ENCODE data around the gene SLC35F1.

SLC35F1 gene

GRCh38 chr6:117917176-117917575 lies 10.1 kb downstream of the SLC35F1 start:
- TF ChIP-seq EP300 (IDR thresholded peaks at IDR 0.05; ENCODE audit: borderline replicate concordance), result no peak
- TF ChIP-seq TCF12 (IDR thresholded peaks at IDR 0.05; ENCODE audit: low read depth), result no peak
- no peak for TF ChIP-seq REST (IDR thresholded peaks at IDR 0.05; ENCODE audit: low read depth)

- TF ChIP-seq YY1 (IDR thresholded peaks at IDR 0.05; ENCODE audit: low read depth) (no peak), FOXM1 (IDR thresholded peaks at IDR 0.05; ENCODE audit: borderline replicate concordance, low read depth) (no peak), TEAD4 (IDR thresholded peaks at IDR 0.05) (no peak), TAF1 (IDR thresholded peaks at IDR 0.05; ENCODE audit: low read depth) (no peak), CREB1 (IDR thresholded peaks at IDR 0.05; ENCODE audit: low read depth) (no peak), EGR1 (IDR thresholded peaks at IDR 0.05) (no peak), MAX (IDR thresholded peaks at IDR 0.05) (no peak), TCF12 (IDR thresholded peaks at IDR 0.05; ENCODE audit: low read depth) (no peak), NFIC (IDR thresholded peaks at IDR 0.05) (no peak)
Measured at GRCh38 chr6:117918454-117918853, 11.4 kb downstream of the SLC35F1 start.

- no peak for TF ChIP-seq FOXM1 (IDR thresholded peaks at IDR 0.05; ENCODE audit: borderline replicate concordance, low read depth)
- no peak for TF ChIP-seq EGR1 (IDR thresholded peaks at IDR 0.05)
- no peak for TF ChIP-seq CEBPB (IDR thresholded peaks at IDR 0.05)
- TF ChIP-seq TEAD4 (IDR thresholded peaks at IDR 0.05), result no peak
- TF ChIP-seq TCF12 (IDR thresholded peaks at IDR 0.05; ENCODE audit: low read depth), result no peak
- no peak for TF ChIP-seq EP300 (IDR thresholded peaks at IDR 0.05; ENCODE audit: borderline replicate concordance)
Measured at GRCh38 chr6:117919275-117919674, 12.2 kb downstream of the SLC35F1 start.

- TF ChIP-seq EP300 (IDR thresholded peaks at IDR 0.05; ENCODE audit: borderline replicate concordance), result no peak
- TF ChIP-seq TEAD4 (IDR thresholded peaks at IDR 0.05), result no peak
- TF ChIP-seq TCF12 (IDR thresholded peaks at IDR 0.05; ENCODE audit: low read depth), result no peak
- no peak for TF ChIP-seq FOXM1 (IDR thresholded peaks at IDR 0.05; ENCODE audit: borderline replicate concordance, low read depth)
- no peak for TF ChIP-seq MAX (IDR thresholded peaks at IDR 0.05)
- no peak for TF ChIP-seq EGR1 (IDR thresholded peaks at IDR 0.05)
- TF ChIP-seq TAF1 (IDR thresholded peaks at IDR 0.05; ENCODE audit: low read depth), result no peak
- TF ChIP-seq USF1 (IDR thresholded peaks at IDR 0.05), result no peak
Measured at GRCh38 chr6:117919775-117920729, 13.0 kb downstream of the SLC35F1 start.

- no peak for TF ChIP-seq USF1 (IDR thresholded peaks at IDR 0.05)
Measured at GRCh38 chr6:117924690-117925089, 17.6 kb downstream of the SLC35F1 start.

GRCh38 chr6:117927866-117928265 lies 20.8 kb downstream of the SLC35F1 start:
- TF ChIP-seq MAX (IDR thresholded peaks at IDR 0.05), result no peak

GRCh38 chr6:117928833-117929232 lies 21.8 kb downstream of the SLC35F1 start:
- TF ChIP-seq EGR1 (IDR thresholded peaks at IDR 0.05) (no peak), USF1 (IDR thresholded peaks at IDR 0.05) (no peak), EP300 (IDR thresholded peaks at IDR 0.05; ENCODE audit: borderline replicate concordance) (no peak), FOXM1 (IDR thresholded peaks at IDR 0.05; ENCODE audit: borderline replicate concordance, low read depth) (no peak), MAX (IDR thresholded peaks at IDR 0.05) (no peak), TAF1 (IDR thresholded peaks at IDR 0.05; ENCODE audit: low read depth) (no peak), CREB1 (IDR thresholded peaks at IDR 0.05; ENCODE audit: low read depth) (no peak), REST (IDR thresholded peaks at IDR 0.05; ENCODE audit: low read depth) (no peak), RAD21 (IDR thresholded peaks at IDR 0.05; ENCODE audit: low read depth) (no peak), ZBTB7A (IDR thresholded peaks at IDR 0.05; ENCODE audit: low read depth) (no peak), YY1 (IDR thresholded peaks at IDR 0.05; ENCODE audit: low read depth) (no peak), TEAD4 (IDR thresholded peaks at IDR 0.05) (no peak), TCF12 (IDR thresholded peaks at IDR 0.05; ENCODE audit: low read depth) (no peak), NFIC (IDR thresholded peaks at IDR 0.05) (no peak), CEBPB (IDR thresholded peaks at IDR 0.05) (no peak)

Data from Ishikawa (cell line).